Measurements from ENCODE around the gene AKR7A2. TPM values are rescaled to one million over a fixed set of nuclear protein-coding genes. Genes with fewer than 3 reads are reported as not detected.

Gene AKR7A2
- total and polyA plus RNA-seq, 9 of the 15 experiments (the other 6 are each of a cell fraction or from before 2014, with no cell fraction given): 2.0 to 78.4 (median 49.4) TPM

- Histone ChIP-seq H3K27ac (ENCODE audit: extremely low read depth, low read depth, low read length) (no peak overlapping the region), H3K4me1 (replicated peaks in 1 of 2; ENCODE audit: control insufficient read depth in 2 of 2, insufficient read depth in 2 of 2, low read length in 2 of 2) (peaks cover 0 to 18% of the 10 kb centered on the region in 2 experiments; a peak in 3 of 5 replicates), H3K79me2 (ENCODE audit: control insufficient read depth, insufficient read depth, low read length) (no peaks in the 10 kb centered on the region), H3K36me3 (ENCODE audit: control insufficient read depth, insufficient read depth, low read length) (peaks cover 45% of the 10 kb centered on the region; the same call in 1 of the 3 replicates), H3K9me1 (ENCODE audit: control insufficient read depth, insufficient read depth, low read length) (no peaks in the 10 kb centered on the region), H2AFZ (ENCODE audit: low read depth, low read length) (no peak overlapping the region), H3K4me3 (no peak overlapping the region), H4K20me1 (replicated peaks; ENCODE audit: control insufficient read depth, insufficient read depth, low read length) (peaks cover 3% of the 10 kb centered on the region; the same call in 1 of the 2 replicates), H3K4me2 (ENCODE audit: insufficient read depth, low read length) (no peak overlapping the region), H3K9ac (ENCODE audit: insufficient read depth in 1 of 2, low read depth in 2 of 2, low read length in 2 of 2) (no peak overlapping the region), H3K9me3 (replicated peaks; ENCODE audit: control insufficient read depth, insufficient read depth, low read depth, low read length) (no peaks in the 10 kb centered on the region), H3K27me3 (ENCODE audit: control insufficient read depth in 2 of 2, insufficient read depth in 2 of 2, low read length in 2 of 2) (no peaks in the 10 kb centered on the region)
- ATAC-seq (no peak), DNase-seq (ENCODE audit: extremely low read depth in 1 of 4, low spot score in 3 of 4) (no peak), FAIRE-seq (no peak)
- POLR2A ChIA-PET: interaction anchor here (1.0 to 1.1 kb wide), 2 partner anchors 15 to 56 kb away, joined by 3 to 4 read pairs; no protein-coding TSS in a partner anchor
- in situ Hi-C loops (cut with MboI): no loop called here
- intact Hi-C loops (cut with micrococcal nuclease): no loop called here
- no peak for TF ChIP-seq SLC30A9 (CRISPR knock-in tag; IDR thresholded peaks at IDR 0.05)
- TF ChIP-seq KLF1 (tag; IDR thresholded peaks at IDR 0.05): no peak
- no peak for TF ChIP-seq ZNF583 (CRISPR knock-in tag; IDR thresholded peaks at IDR 0.05)
- TF ChIP-seq PHB2 (IDR thresholded peaks at IDR 0.05; ENCODE audit: low read depth): no peak
- no peak for TF ChIP-seq STAT5A (IDR thresholded peaks at IDR 0.05; ENCODE audit: borderline replicate concordance, low read length)
- TF ChIP-seq CTBP1 (IDR thresholded peaks at IDR 0.05; ENCODE audit: borderline replicate concordance): no peak
- no peak for TF ChIP-seq PTRF (tag; IDR thresholded peaks at IDR 0.05)
- no peak for TF ChIP-seq HES1 (IDR thresholded peaks at IDR 0.05; ENCODE audit: low read depth)
- no peak for TF ChIP-seq GTF3C2 (IDR thresholded peaks at IDR 0.05; ENCODE audit: borderline replicate concordance, extremely low read depth, insufficient read length)
- no peak for TF ChIP-seq CSDE1 (IDR thresholded peaks at IDR 0.05)
- TF ChIP-seq ZBTB2 (IDR thresholded peaks at IDR 0.05): no peak
- CTCF ChIA-PET (ENCODE audit: low intra/inter-chr PET ratio): no interaction called here
- WGBS (ENCODE audit: insufficient coverage, low coverage, missing lambda C conversion rate): 94% methylated on average over 17 of the region's 17 CpGs
- BruUV-seq (replicated peaks): no TSS peak
Observed at GRCh38 chr1:19349999-19350398, 38.1 kb upstream of the AKR7A2 start.

All from K562 (cell line).